Gastroesophageal sphincter (tissue), 3 donors: ENCODE measurements around the gene APOL2.

ENCODE experiments used
- POLR2A ChIP-seq, 2 donors: fragments of 450-650 bp; IDR thresholded peaks; one replicate each; pipeline ENCODE4 v1.6.1; 2017; ENCODE audit warnings: antibody characterized with exemption in 2 of 2, mild to moderate bottlenecking in 2 of 2, moderate library complexity in 1 of 2
- TF ChIP-seq, protein P1 (sequence below), 4 experiments: fragments of 200-600 bp in 2 of 4; fragments of 450-650 bp in 2 of 4; sonication (generic) in 1 of 4; IDR thresholded peaks; one replicate each; pipeline ENCODE4 v1.5.1; 2017 to 2019; ENCODE audit warnings: antibody characterized with exemption in 4 of 4, mild to moderate bottlenecking in 2 of 4, moderate library complexity in 2 of 4

DNA sequence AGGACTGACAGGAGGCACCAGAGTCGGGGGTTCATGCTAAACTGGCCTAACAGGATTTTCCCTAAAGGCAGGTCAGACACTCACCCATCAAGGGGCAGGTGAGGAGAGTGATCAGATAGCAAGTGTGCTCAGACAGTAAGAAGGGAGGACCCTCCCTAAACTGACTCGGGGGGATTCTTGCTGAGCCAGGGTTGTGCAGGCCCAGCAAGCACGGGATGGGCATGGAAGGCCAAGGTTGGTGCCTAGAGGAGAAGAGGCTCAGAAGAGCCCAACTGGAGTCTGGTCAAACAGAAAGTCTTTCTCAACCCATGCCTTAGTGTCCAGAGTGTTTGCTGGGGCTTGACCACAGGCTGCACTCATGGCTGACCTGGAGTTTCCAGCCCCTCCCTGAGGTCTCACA lies 7.4 kb upstream of the APOL2 start:
- TF ChIP-seq, protein P1, sequence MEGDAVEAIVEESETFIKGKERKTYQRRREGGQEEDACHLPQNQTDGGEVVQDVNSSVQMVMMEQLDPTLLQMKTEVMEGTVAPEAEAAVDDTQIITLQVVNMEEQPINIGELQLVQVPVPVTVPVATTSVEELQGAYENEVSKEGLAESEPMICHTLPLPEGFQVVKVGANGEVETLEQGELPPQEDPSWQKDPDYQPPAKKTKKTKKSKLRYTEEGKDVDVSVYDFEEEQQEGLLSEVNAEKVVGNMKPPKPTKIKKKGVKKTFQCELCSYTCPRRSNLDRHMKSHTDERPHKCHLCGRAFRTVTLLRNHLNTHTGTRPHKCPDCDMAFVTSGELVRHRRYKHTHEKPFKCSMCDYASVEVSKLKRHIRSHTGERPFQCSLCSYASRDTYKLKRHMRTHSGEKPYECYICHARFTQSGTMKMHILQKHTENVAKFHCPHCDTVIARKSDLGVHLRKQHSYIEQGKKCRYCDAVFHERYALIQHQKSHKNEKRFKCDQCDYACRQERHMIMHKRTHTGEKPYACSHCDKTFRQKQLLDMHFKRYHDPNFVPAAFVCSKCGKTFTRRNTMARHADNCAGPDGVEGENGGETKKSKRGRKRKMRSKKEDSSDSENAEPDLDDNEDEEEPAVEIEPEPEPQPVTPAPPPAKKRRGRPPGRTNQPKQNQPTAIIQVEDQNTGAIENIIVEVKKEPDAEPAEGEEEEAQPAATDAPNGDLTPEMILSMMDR (IDR thresholded peaks at IDR 0.05), result no peak
- TF ChIP-seq POLR2A (IDR thresholded peaks at IDR 0.05), result no peak
